Osteoblast (primary cell): ENCODE data around the gene RBM15B. TPM values are rescaled to one million over a fixed set of nuclear protein-coding genes. Genes with fewer than 3 reads are reported as not detected.

Source experiments
- DNase-seq: peaks from one replicate; pipeline ENCODE4 v3.0.0; 2011; ENCODE audit warnings: low spot score, mixed read lengths; ENCODE audit not compliant: insufficient read length; ENCODE audit errors: missing footprints
- H2AFZ ChIP-seq: 2 replicates; pipeline ENCODE4 v1.6.0; 2011; ENCODE audit warnings: mild to moderate bottlenecking, low read length
- H3K27ac ChIP-seq: 2 replicates; pipeline ENCODE4 v1.5.1; 2011; ENCODE audit warnings: mild to moderate bottlenecking, low read depth, low read length, moderate library complexity
- H3K27me3 ChIP-seq: 2 replicates; pipeline ENCODE4 v1.6.0; 2012; ENCODE audit warnings: mild to moderate bottlenecking, control low read depth, inconsistent platforms, low read length, moderate library complexity; ENCODE audit not compliant: insufficient read depth
- H3K36me3 ChIP-seq: 2 replicates; pipeline ENCODE4 v1.5.1; 2011; ENCODE audit warnings: mild to moderate bottlenecking, low read length, control low read depth, moderate library complexity; ENCODE audit not compliant: insufficient read depth
- H3K4me1 ChIP-seq: 2 replicates; pipeline ENCODE4 v1.5.1; 2011; ENCODE audit warnings: mild to moderate bottlenecking, low read length, control low read depth, moderate library complexity; ENCODE audit not compliant: insufficient read depth
- H3K4me2 ChIP-seq: 2 replicates; pipeline ENCODE4 v1.6.0; 2011; ENCODE audit warnings: mild to moderate bottlenecking, low read length; ENCODE audit not compliant: insufficient read depth
- H3K4me3 ChIP-seq: fragments of 200-600 bp; sonication (generic); 3 replicates; pipeline ENCODE4 v1.5.1; 2012; ENCODE audit warnings: mild to moderate bottlenecking, low read length, inconsistent platforms; ENCODE audit not compliant: insufficient read depth
- H3K79me2 ChIP-seq: 2 replicates; pipeline ENCODE4 v1.6.0; 2012; ENCODE audit warnings: mild to moderate bottlenecking, low read length, control low read depth, inconsistent platforms; ENCODE audit not compliant: insufficient read depth
- H3K9me3 ChIP-seq: 2 replicates; pipeline ENCODE4 v1.5.1; 2011; ENCODE audit warnings: low read depth, low read length, control low read depth
- H4K20me1 ChIP-seq: 2 replicates; pipeline ENCODE4 v1.6.0; 2012; ENCODE audit warnings: mild to moderate bottlenecking, low read length, control low read depth; ENCODE audit not compliant: insufficient read depth
- total RNA-seq: library from RNA; depleted of rRNA; stranded (reverse); fragments of >200 nt; gene quantifications from 2 replicates; pipeline ENCODE4 v1.2.3, GENCODE V29; 2012
- TF ChIP-seq, protein P1 (sequence below): IDR thresholded peaks from 2 replicates; pipeline ENCODE4 v1.5.1; 2011; ENCODE audit warnings: mild to moderate bottlenecking, low read depth, low read length, moderate library complexity; ENCODE audit errors: extremely low read depth

The RBM15B gene
- total RNA-seq, 1 donor, result 48.9 TPM

DNA sequence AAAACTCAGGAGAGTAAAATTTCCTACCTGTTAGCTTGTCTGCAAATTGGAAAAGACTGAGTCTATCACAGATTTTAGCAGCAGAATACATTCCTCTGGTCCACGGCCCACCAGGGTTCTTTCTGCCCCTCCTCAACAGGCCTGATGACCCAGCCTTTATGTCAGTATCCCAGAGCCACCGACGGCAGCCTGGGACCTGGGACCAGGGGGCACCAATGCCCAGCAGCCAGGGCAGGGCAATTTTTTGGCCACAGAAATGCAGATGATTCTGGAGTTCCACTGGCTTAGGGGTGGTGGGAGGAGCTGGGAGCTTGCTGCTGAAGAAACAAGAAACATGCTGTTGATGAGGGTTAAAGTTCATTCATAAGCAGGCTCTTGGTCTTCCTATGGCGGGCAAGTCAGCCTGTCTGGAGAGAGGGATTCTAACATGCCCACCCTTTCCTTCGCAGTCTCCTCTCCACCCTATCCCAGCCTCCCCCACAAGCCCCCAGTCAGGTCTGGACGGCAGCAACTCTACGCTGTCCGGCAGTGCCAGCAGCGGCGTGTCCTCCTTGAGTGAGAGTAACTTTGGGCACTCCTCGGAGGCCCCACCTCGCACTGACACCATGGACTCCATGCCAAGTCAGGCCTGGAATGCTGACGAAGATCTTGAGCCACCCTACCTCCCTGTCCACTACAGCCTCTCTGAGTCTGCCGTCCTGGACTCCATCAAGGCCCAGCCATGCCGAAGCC lies 10.3 kb upstream of the RBM15B start:
- peaks cover 5% of the 10 kb centered on the region for H3K4me1 ChIP-seq
- no peak overlapping the region for H3K4me3 ChIP-seq
- no peaks in the 10 kb centered on the region for H4K20me1 ChIP-seq
- H3K27me3 ChIP-seq, result no peaks in the 10 kb centered on the region
- no peak overlapping the region for H3K4me2 ChIP-seq
- no peaks in the 10 kb centered on the region for H3K36me3 ChIP-seq
- TF ChIP-seq, protein P1, sequence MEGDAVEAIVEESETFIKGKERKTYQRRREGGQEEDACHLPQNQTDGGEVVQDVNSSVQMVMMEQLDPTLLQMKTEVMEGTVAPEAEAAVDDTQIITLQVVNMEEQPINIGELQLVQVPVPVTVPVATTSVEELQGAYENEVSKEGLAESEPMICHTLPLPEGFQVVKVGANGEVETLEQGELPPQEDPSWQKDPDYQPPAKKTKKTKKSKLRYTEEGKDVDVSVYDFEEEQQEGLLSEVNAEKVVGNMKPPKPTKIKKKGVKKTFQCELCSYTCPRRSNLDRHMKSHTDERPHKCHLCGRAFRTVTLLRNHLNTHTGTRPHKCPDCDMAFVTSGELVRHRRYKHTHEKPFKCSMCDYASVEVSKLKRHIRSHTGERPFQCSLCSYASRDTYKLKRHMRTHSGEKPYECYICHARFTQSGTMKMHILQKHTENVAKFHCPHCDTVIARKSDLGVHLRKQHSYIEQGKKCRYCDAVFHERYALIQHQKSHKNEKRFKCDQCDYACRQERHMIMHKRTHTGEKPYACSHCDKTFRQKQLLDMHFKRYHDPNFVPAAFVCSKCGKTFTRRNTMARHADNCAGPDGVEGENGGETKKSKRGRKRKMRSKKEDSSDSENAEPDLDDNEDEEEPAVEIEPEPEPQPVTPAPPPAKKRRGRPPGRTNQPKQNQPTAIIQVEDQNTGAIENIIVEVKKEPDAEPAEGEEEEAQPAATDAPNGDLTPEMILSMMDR, result no peak
- H3K79me2 ChIP-seq, result peaks cover 24% of the 10 kb centered on the region
- no peak overlapping the region for H2AFZ ChIP-seq
- peak; percentile 41 for DNase-seq
- no peaks in the 10 kb centered on the region for H3K9me3 ChIP-seq
- H3K27ac ChIP-seq, result no peak overlapping the region

- Histone ChIP-seq H3K36me3 (peaks cover under 1% of the 10 kb centered on the region), H2AFZ (no peak overlapping the region), H3K27ac (no peak overlapping the region), H3K4me3 (no peak overlapping the region), H3K4me1 (peaks cover 11% of the 10 kb centered on the region), H3K27me3 (no peaks in the 10 kb centered on the region), H4K20me1 (no peaks in the 10 kb centered on the region), H3K4me2 (no peak overlapping the region), H3K79me2 (peaks cover 29% of the 10 kb centered on the region), H3K9me3 (no peaks in the 10 kb centered on the region)
- TF ChIP-seq, protein P1, result no peak
- DNase-seq, result peak; percentile 30
Observed at GRCh38 chr3:51381333-51381705, 9.8 kb upstream of the RBM15B start.

DNA sequence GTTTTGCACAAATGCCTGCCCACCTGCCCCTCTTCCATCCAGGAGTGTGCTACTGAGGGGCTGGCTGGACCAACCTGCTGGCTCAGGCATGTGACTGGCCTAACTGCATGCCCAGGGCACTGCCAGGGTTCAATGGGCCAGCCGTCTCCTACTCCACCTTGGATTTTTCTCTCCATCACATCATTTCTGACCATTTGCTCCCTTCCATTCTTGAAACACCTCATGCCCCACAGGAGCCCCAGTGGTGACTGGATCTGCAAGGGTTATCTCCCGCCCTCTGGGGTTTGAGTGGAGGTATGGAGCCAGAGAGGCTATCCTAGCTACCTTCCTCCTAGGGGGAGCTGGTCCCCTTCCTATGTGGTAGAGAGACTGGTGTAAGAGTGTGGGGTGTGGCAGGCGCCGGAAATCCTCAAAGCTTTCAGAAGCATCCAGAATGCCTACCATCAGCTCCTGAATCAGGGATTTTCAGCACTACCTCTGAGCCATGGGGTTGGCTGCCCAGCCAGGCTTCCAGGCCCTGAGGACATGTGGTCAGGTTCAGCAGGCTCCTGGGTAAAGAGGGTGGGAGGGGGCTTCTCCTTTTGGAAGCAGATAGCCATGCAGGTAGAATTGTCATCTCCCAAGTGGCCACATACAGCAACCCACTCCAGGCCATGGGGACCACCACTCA lies 8.9 kb upstream of the RBM15B start:
- Histone ChIP-seq H2AFZ (no peak overlapping the region), H3K4me1 (peaks cover 19% of the 10 kb centered on the region), H3K4me2 (no peak overlapping the region), H3K27me3 (no peaks in the 10 kb centered on the region), H3K36me3 (peaks cover 7% of the 10 kb centered on the region), H4K20me1 (peaks cover 6% of the 10 kb centered on the region), H3K27ac (no peak overlapping the region), H3K79me2 (peaks cover 37% of the 10 kb centered on the region), H3K4me3 (no peak overlapping the region), H3K9me3 (no peaks in the 10 kb centered on the region)
- TF ChIP-seq, protein P1, result no peak
- peak; percentile 45 for DNase-seq

- DNase-seq, result peak; percentile 74
- Histone ChIP-seq H4K20me1 (peaks cover 15% of the 10 kb centered on the region), H3K36me3 (peaks cover 15% of the 10 kb centered on the region), H3K27me3 (no peaks in the 10 kb centered on the region), H2AFZ (no peak overlapping the region), H3K4me2 (peak overlapping the region; percentile 92), H3K27ac (no peak overlapping the region), H3K79me2 (peaks cover 45% of the 10 kb centered on the region), H3K4me3 (no peak overlapping the region), H3K9me3 (no peaks in the 10 kb centered on the region), H3K4me1 (peaks cover 28% of the 10 kb centered on the region)
- TF ChIP-seq, protein P1, result no peak
Observed at GRCh38 chr3:51382947-51383578, 8.0 kb upstream of the RBM15B start.
